ENCODE measurements around the gene NRXN2.
A peak's percentile ranks its signal among the peaks of the same experiment; 100 is the strongest.

NRXN2 gene

DNA sequence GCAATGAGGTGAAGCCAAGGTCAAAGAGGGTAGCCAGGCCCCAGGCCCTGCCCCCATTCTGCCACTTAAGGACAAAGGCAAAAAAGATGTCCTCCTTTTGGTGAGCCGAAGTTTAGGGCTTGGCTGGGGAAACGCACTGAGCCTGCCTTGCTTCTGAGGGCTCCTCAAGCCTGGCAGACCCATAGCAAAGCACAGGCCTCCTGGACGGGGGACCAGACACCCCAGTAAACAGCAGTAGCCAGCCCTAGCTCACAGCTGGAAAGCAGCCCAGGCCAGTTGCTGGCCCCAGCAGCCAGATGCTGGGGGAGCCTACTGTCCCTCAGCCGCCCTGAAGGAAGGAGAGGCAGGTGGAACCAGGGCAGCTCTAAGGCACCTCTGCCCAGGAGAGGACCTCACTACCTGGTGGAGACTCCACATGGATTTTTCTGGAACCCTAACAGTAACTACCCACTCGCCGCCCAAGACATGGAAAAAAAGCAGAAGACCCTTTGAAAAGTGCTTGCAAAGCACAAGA is 40.6 kb upstream of the NRXN2 start:
- H3K4me3 ChIP-seq (ENCODE audit: control insufficient read depth, low read depth, low read length) = no peak overlapping the region
- TF ChIP-seq, protein P1, sequence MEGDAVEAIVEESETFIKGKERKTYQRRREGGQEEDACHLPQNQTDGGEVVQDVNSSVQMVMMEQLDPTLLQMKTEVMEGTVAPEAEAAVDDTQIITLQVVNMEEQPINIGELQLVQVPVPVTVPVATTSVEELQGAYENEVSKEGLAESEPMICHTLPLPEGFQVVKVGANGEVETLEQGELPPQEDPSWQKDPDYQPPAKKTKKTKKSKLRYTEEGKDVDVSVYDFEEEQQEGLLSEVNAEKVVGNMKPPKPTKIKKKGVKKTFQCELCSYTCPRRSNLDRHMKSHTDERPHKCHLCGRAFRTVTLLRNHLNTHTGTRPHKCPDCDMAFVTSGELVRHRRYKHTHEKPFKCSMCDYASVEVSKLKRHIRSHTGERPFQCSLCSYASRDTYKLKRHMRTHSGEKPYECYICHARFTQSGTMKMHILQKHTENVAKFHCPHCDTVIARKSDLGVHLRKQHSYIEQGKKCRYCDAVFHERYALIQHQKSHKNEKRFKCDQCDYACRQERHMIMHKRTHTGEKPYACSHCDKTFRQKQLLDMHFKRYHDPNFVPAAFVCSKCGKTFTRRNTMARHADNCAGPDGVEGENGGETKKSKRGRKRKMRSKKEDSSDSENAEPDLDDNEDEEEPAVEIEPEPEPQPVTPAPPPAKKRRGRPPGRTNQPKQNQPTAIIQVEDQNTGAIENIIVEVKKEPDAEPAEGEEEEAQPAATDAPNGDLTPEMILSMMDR (conservative IDR thresholded peaks at IDR 0.05; ENCODE audit: control insufficient read depth, insufficient read depth, low read depth, low read length) = no peak
- no peak for DNase-seq (ENCODE audit: low read depth)

DNA sequence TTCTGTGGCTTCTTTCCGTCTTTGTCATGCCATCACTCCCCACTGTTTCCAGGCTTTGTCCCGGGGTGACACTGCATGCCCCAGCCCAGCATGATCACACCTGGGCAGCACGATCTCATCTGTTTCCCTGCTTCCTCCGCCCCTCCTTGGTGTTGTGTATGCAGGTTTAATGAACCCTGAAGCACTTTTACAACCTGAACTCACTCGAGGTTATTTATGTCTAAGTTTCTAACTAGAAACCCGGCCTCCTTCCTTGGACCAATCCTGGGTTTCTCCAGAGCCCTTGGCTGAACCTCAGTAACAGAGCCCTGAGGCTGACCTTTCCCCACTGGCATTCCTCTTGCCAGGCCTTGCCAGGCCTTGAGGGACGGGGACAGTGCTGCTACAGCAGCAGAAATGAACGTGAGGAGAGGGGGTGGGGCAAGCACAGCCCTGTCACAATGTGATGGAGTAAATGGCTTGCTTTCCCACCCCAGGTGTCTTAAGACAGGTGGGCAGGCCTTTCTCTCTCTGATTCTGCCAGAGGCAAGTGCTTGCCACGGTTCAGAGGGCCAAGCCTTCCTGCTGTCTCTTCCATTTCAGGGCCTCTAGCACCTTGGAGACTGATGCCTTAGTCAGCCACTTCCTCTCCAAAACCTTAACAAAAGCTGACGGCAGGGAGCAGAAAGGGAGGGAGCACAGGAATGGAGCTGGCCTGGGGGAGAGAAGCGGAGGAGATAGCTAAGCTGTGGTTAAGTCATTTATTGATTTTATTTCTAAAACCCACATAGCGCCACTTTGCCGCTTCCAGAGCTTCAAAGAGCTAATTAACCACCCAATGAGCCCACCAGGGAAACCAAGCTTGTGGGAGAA is 39.9 kb upstream of the NRXN2 start:
- H3K4me3 ChIP-seq (ENCODE audit: control insufficient read depth, low read depth, low read length) = no peak overlapping the region
- DNase-seq (ENCODE audit: low read depth) = peak; percentile 54
- TF ChIP-seq, protein P1 (conservative IDR thresholded peaks at IDR 0.05; ENCODE audit: control insufficient read depth, insufficient read depth, low read depth, low read length) = no peak

GRCh38 chr11:64762277-64762673 is 39.3 kb upstream of the NRXN2 start:
- no peak overlapping the region for H3K4me3 ChIP-seq (ENCODE audit: control insufficient read depth, low read depth, low read length)
- TF ChIP-seq, protein P1 (conservative IDR thresholded peaks at IDR 0.05; ENCODE audit: control insufficient read depth, insufficient read depth, low read depth, low read length) = no peak
- no peak for DNase-seq (ENCODE audit: low read depth)

DNA sequence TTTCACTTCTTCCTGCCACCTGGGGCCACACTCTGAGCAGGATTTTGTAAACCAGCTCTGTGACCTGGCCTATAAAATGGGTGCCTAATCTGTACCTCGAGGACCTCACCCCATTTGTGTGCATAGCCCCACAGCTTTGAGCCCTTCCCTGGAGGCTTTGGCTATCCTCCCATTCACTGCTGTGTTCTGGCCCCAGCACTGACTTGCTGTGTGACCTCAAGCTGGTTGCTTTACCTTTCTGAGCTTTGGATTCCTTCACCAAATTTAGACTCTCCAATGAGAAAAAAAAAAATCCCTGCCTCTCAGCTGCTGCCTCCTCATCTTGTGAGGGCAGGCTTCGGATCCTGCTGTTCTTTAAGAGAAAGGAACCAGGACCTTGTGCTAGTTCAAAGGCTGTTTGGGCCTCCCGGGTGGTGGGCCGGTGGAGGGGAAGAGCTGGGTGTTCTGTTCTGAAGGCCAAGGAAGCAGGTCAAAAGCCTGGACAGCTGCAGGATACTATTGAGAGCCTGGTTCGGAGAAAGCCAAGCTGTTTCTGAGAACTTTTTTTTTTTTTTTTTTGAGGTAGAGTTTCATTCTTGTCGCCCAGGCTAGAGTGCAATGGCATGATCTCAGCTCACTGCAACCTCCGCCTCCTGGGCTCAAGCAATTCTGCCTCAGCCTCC is 37.9 kb upstream of the NRXN2 start:
- TF ChIP-seq, protein P1 (conservative IDR thresholded peaks at IDR 0.05; ENCODE audit: control insufficient read depth, insufficient read depth, low read depth, low read length) = no peak
- no peak overlapping the region for H3K4me3 ChIP-seq (ENCODE audit: control insufficient read depth, low read depth, low read length)
- no peak for DNase-seq (ENCODE audit: low read depth)

- DNase-seq (ENCODE audit: low read depth) = peak; percentile 31
- no peak within 1 kb of the TSS for H3K4me3 ChIP-seq (ENCODE audit: control insufficient read depth, low read depth, low read length)
- TF ChIP-seq, protein P1 (conservative IDR thresholded peaks at IDR 0.05; ENCODE audit: control insufficient read depth, insufficient read depth, low read depth, low read length) = no peak
Measured at GRCh38 chr11:64759722-64760719, 37.0 kb upstream of the NRXN2 start, which contains the start of gene PYGM. Gene PYGM, minus strand, starts transcription at chr11:64759974. Its CDS starts 76 bp downstream, at chr11:64759898.

Data from fibroblast of mammary gland (primary cell).